Activated CD4-positive, alpha-beta T cell treated with anti-CD3 and anti-CD28 coated beads for 24 hours (primary cell): ENCODE measurements around the gene FOXP1.

Experiments used
- DNase-seq, 2 donors: peaks; one replicate each; pipeline ENCODE4 v3.0.0-alpha.2; 2020; ENCODE audit warnings: low read depth in 2 of 2

Gene FOXP1

GRCh38 chr3:71241246-71241901, 342.2 kb downstream of the FOXP1 start:
- no peak for DNase-seq

GRCh38 chr3:71240034-71240433, 343.5 kb downstream of the FOXP1 start:
- no peak for DNase-seq

DNA sequence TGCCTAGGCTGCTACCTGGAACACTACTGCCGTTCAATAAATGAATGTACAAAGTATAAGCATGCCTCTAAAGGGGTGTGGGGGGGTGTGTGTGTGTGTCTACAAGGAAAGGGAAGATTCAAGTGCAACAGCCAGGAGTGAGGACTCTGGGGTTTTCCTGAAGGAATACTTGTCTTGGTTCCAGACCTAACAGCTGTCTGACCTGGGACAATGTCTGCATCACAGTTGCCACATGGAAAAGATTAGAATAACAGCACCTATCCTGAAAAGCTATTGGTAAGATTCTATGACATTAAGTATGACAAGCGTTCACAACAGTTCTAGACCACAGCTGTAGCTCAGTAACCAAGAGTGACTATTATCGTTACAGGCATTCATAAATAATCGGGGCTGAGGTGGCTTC, 345.2 kb downstream of the FOXP1 start:
- no peak for DNase-seq

DNA sequence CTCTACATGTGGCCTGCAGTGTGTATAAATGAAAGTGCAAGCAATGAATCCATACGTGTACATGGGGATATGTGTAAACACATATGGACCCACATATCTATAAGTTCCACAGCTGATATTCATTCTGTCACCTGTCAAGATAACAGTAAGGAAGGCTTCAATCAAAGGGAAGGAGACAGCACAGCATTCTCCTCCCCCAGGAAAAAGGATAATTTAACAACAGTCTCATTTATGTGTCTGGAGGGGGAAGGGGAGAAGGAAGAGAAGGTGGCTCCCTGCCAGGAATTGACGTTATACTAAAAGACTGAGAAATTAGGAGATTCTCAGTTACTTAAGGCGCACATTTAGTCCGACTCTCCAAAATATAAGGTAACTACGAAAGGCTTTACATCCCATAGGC, 345.9 kb downstream of the FOXP1 start:
- DNase-seq = no peak

GRCh38 chr3:71235846-71236245, 347.7 kb downstream of the FOXP1 start:
- no peak for DNase-seq

- no peak for DNase-seq
Measured at GRCh38 chr3:71232895-71233294, 350.6 kb downstream of the FOXP1 start.

GRCh38 chr3:71232175-71232679, 351.3 kb downstream of the FOXP1 start:
- no peak for DNase-seq

DNA sequence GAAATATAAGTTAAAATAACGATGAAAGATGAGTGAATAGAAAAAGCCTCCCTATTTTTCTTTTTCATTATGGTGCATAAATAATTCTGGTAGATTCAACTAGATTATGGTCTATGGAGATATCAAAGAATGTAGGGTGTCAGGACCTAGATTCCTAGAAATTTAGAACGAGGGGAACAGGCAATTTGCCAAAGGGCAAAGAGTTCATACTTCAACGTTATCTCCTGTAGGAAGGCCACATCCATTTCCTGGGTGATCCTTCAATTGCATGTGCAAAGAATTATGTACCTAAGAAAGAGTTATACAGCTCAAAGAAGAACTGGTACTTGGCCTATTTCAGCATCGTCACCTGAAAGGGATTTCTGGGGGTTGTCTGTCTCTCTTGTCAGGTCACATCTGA, 351.8 kb downstream of the FOXP1 start:
- no peak for DNase-seq

- DNase-seq = no peak
Measured at GRCh38 chr3:71229905-71230657, 353.4 kb downstream of the FOXP1 start.

DNA sequence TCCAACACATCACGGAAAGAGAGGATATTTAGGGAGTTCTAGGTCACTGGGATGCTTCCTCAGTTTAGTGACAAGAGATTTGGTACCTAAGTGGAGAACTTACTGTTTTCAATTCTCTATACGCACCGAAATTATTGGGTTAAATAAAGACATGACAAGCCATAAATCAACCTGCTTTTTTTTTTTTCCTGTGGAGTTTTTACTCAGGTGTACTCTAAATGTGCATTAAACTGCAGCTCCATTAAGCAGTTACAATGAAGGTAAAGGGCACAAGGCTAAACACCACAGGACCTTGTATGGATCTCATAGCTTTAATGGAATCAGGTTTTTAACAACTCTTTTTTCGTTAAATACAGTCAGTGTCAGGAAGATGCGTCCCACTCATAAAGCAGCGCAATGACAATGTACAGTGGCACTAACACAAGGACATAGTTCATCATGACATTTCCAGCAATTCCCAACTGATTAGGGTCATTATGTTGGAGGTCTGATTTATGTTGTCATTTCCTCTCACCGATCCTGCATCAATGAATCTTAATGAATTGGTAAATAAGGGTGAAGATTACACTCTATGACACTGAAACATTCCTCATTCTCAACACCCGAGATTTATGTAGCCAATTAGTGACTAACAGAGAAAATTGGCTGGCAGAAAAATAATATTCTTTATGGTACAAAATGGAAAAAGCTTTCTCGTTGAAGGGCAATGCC, 355.2 kb downstream of the FOXP1 start:
- DNase-seq = no peak

DNA sequence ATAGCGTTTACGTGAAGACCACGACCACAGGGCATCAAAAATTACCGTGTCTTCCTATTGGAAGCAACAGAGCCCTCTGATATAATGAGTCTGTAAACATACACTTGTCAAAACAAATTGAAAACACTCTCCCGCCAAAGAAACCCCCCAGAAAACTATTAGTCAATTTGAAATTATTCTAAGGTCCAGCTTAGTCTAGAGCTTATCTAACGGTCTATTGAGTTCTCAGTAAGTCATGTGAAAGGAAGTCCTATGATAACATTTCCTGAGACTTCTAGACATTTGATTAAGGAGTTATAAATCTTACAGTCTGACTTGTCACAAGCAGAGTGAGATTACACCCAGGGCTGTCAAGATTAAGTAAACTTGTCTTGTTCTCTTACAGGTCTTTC, 356.3 kb downstream of the FOXP1 start:
- no peak for DNase-seq

GRCh38 chr3:71226565-71227269, 356.8 kb downstream of the FOXP1 start:
- peak; percentile 80 to 86 for DNase-seq

- DNase-seq = no peak
Measured at GRCh38 chr3:71225951-71226564, 357.5 kb downstream of the FOXP1 start.

DNA sequence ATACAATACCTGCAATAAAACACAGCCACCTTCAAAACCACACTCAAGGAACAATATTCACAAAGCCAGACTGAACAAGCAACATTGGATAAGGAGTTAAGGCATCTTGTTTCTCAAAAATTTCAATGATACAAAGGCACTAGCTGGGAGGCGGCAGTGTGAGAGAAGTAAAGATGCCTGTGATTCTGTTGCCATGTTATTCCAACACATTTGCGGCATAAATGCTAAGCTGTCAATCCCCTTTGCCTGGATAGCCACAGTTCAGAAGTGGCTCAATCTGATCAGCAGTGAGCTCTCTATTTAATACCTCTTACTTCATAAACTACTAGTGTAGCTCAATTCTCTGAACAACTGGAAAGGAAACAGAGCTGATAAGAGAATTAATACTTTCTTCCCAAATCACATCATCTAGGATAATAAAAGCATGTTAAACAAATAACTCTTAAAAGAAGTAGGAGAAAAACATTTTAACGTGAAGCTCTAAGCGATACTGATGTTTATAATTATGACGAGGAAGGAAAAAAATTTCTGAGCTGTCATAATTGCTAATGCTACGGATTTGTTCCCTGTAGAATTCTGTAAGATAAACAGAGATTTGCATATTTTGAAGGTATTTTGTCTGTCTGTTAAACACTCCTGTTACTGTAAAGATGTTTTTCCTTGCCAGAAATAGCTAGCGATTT, 358.4 kb downstream of the FOXP1 start:
- DNase-seq = no peak

GRCh38 chr3:71219744-71220638, 363.5 kb downstream of the FOXP1 start:
- DNase-seq = peak; percentile 30 to 37

DNA sequence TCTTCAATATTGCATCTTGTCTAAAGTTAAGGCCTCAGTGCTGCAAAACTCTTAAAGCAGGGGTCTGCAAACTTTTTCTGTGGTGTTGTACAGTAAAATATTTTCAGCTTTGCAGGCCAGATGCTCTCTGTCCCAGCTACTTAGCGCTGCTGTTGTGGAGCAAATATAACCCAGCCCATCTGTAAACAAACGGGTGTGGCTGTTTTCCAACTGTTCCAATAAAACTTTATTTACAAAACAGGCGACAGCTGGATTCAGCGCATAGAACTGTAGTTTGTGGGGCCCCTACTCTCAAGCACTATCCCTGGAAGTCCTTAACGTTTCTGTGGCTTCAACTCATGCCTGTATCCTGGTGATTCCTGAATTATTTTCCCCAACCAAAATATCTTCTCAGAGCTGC, 365.0 kb downstream of the FOXP1 start:
- no peak for DNase-seq

- no peak for DNase-seq
Measured at GRCh38 chr3:71217640-71218222, 365.8 kb downstream of the FOXP1 start.

DNA sequence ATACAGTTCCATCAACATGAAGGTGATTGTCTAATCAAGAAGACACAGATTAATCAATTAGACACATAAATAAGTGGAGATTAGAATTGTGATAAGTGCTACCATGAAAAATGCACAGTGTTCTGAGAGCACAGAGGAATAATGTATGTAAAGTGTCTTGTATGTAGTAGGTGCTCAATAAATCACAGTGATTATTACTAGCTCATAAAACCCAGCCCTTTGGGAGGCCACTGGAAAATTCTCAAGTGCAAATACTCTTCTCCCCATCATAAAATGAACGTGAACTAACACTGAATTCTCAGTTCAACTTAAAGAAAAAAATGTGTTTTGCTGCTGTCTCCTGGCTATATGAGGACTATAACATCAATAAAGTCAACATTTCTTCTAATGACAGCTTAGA, 368.2 kb downstream of the FOXP1 start:
- DNase-seq = no peak

DNA sequence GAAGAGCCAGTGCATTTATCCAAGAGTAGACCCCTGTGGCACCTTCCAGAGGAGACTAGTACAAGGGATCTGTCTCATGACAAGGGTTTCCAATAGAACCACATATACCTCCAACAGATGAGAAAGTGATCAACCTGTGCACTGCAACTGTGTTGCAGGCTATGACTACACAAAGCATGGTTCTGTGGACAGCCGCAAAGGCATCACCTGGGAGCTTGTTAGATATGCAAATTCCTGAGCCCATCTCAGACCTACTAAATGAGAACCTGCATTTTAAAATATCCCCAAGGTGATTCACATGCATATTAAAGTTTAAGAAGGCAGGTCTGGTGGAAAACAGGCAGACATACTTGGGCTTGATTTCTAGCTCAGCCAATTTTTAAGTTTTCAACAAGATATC, 368.7 kb downstream of the FOXP1 start:
- DNase-seq = no peak

- DNase-seq = no peak
Measured at GRCh38 chr3:71214016-71214415, 369.5 kb downstream of the FOXP1 start.
